ENCODE measurements around the gene GPSM1.

- TF ChIP-seq HDGF (IDR thresholded peaks at IDR 0.05; ENCODE audit: borderline replicate concordance), result no peak
- TF ChIP-seq SUZ12 (IDR thresholded peaks at IDR 0.05), result no peak
These were observed 20.1 kb upstream of the GPSM1 start for GRCh38 chr9:136307215-136307750.

Measured in HEK293T (cell line).